ENCODE data around the gene ZFPM1.

DNA sequence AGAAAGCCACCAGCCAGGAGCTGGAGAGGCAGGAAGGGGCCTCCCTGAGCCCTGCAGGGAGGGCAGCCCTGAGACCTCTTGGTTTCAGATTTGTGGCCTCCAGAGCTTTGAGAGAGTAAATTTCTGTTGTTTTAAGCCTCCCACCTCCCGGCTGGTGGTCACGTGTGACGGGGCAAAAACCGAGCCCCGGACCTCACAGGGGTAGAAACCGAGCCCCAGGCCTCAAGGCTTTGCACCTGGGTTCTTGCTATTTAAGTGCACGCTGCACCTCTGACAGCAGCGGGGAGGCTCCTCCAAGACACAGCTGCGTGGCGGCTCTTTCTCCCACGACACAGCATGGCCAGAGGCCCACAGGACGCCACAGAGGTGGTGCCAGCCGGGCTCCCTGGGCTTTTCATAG is 99.7 kb downstream of the ZFPM1 start:
- TF ChIP-seq POLR2A (IDR thresholded peaks at IDR 0.05), result no peak
- TF ChIP-seq, protein P1, sequence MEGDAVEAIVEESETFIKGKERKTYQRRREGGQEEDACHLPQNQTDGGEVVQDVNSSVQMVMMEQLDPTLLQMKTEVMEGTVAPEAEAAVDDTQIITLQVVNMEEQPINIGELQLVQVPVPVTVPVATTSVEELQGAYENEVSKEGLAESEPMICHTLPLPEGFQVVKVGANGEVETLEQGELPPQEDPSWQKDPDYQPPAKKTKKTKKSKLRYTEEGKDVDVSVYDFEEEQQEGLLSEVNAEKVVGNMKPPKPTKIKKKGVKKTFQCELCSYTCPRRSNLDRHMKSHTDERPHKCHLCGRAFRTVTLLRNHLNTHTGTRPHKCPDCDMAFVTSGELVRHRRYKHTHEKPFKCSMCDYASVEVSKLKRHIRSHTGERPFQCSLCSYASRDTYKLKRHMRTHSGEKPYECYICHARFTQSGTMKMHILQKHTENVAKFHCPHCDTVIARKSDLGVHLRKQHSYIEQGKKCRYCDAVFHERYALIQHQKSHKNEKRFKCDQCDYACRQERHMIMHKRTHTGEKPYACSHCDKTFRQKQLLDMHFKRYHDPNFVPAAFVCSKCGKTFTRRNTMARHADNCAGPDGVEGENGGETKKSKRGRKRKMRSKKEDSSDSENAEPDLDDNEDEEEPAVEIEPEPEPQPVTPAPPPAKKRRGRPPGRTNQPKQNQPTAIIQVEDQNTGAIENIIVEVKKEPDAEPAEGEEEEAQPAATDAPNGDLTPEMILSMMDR (IDR thresholded peaks at IDR 0.05), result no peak

Measured in thyroid gland (tissue), 4 donors.